Peyer's patch (tissue), 4 donors: Measurements from ENCODE around the gene SNX9.

ENCODE experiments used
- CTCF ChIP-seq, 6 experiments: fragments of 450-650 bp in 4 of 6; fragments of 200-600 bp in 2 of 6; sonication (generic) in 1 of 6; IDR thresholded peaks; one replicate each; pipeline ENCODE4 v1.5.1; 2017 to 2019; ENCODE audit warnings: antibody characterized with exemption in 6 of 6, mild to moderate bottlenecking in 3 of 6, moderate library complexity in 1 of 6
- POLR2A ChIP-seq, 2 donors: fragments of 450-650 bp; IDR thresholded peaks; one replicate each; pipeline ENCODE4 v1.5.1; 2017; ENCODE audit warnings: antibody characterized with exemption in 2 of 2, mild to moderate bottlenecking in 2 of 2, moderate library complexity in 2 of 2

GRCh38 chr6:157868835-157869234, 45.8 kb downstream of the SNX9 start:
- no peak for TF ChIP-seq CTCF (IDR thresholded peaks at IDR 0.05)
- no peak for TF ChIP-seq POLR2A (IDR thresholded peaks at IDR 0.05)
